ENCODE results near the gene TBC1D13.

The TBC1D13 gene

GRCh38 chr9:128782669-128783068 is 4.4 kb upstream of the TBC1D13 start:
- Histone ChIP-seq H3K36me3 (ENCODE audit: low read depth) (no peaks in the 10 kb centered on the region), H3K27ac (ENCODE audit: poor library complexity, severe bottlenecking) (no peak overlapping the region), H3K9me3 (ENCODE audit: severe bottlenecking) (no peaks in the 10 kb centered on the region), H3K4me3 (ENCODE audit: severe bottlenecking) (no peak overlapping the region), H3K27me3 (ENCODE audit: insufficient read depth, poor library complexity, severe bottlenecking) (no peaks in the 10 kb centered on the region), H3K4me1 (ENCODE audit: insufficient read depth, poor library complexity, severe bottlenecking) (no peaks in the 10 kb centered on the region)
- DNase-seq (ENCODE audit: low spot score) = no peak
- ATAC-seq (ENCODE audit: low read depth) = no peak
- TF ChIP-seq CTCF (IDR thresholded peaks at IDR 0.05; ENCODE audit: poor library complexity, severe bottlenecking) = no peak

GRCh38 chr9:128785427-128785826 is 1.6 kb upstream of the TBC1D13 start:
- ATAC-seq (ENCODE audit: low read depth) = no peak
- TF ChIP-seq CTCF (IDR thresholded peaks at IDR 0.05; ENCODE audit: poor library complexity, severe bottlenecking) = no peak

GRCh38 chr9:128787659-128788058 is 606 bp downstream of the TBC1D13 start:
- peak overlapping the region; percentile 46 for H3K27ac ChIP-seq (ENCODE audit: poor library complexity, severe bottlenecking)
- DNase-seq (ENCODE audit: low spot score) = no peak

More at GRCh38 chr9:128785427-128785826, 1.6 kb upstream of the TBC1D13 start:
- H3K27ac ChIP-seq (ENCODE audit: poor library complexity, severe bottlenecking) = no peak overlapping the region
- H3K27me3 ChIP-seq (ENCODE audit: insufficient read depth, poor library complexity, severe bottlenecking) = no peaks in the 10 kb centered on the region
- 0 out of 2 replicates have a peak, but pooled peaks cover 3% of the 10 kb centered on the region for H3K36me3 ChIP-seq (ENCODE audit: low read depth)
- no peaks in the 10 kb centered on the region for H3K9me3 ChIP-seq (ENCODE audit: severe bottlenecking)
- no peak overlapping the region for H3K4me3 ChIP-seq (ENCODE audit: severe bottlenecking)
- no peak for DNase-seq (ENCODE audit: low spot score)
- H3K4me1 ChIP-seq (ENCODE audit: insufficient read depth, poor library complexity, severe bottlenecking) = no peaks in the 10 kb centered on the region

GRCh38 chr9:128788445-128788844 is 1.4 kb downstream of the TBC1D13 start:
- no peak for ATAC-seq (ENCODE audit: low read depth)

More at GRCh38 chr9:128787659-128788058, 606 bp downstream of the TBC1D13 start:
- H3K27me3 ChIP-seq (ENCODE audit: insufficient read depth, poor library complexity, severe bottlenecking) = no peaks in the 10 kb centered on the region
- no peaks in the 10 kb centered on the region for H3K4me1 ChIP-seq (ENCODE audit: insufficient read depth, poor library complexity, severe bottlenecking)
- no peaks in the 10 kb centered on the region for H3K9me3 ChIP-seq (ENCODE audit: severe bottlenecking)
- peaks cover 20% of the 10 kb centered on the region for H3K36me3 ChIP-seq (ENCODE audit: low read depth)
- H3K4me3 ChIP-seq (ENCODE audit: severe bottlenecking) = peak overlapping the region; percentile 100
- TF ChIP-seq CTCF (IDR thresholded peaks at IDR 0.05; ENCODE audit: poor library complexity, severe bottlenecking) = no peak
- no peak for ATAC-seq (ENCODE audit: low read depth)

More at GRCh38 chr9:128788445-128788844, 1.4 kb downstream of the TBC1D13 start:
- no peaks in the 10 kb centered on the region for H3K4me1 ChIP-seq (ENCODE audit: insufficient read depth, poor library complexity, severe bottlenecking)
- peak overlapping the region; percentile 100 for H3K4me3 ChIP-seq (ENCODE audit: severe bottlenecking)
- TF ChIP-seq CTCF (IDR thresholded peaks at IDR 0.05; ENCODE audit: poor library complexity, severe bottlenecking) = no peak
- H3K9me3 ChIP-seq (ENCODE audit: severe bottlenecking) = no peaks in the 10 kb centered on the region
- peak overlapping the region; percentile 46 for H3K27ac ChIP-seq (ENCODE audit: poor library complexity, severe bottlenecking)
- no peaks in the 10 kb centered on the region for H3K27me3 ChIP-seq (ENCODE audit: insufficient read depth, poor library complexity, severe bottlenecking)
- DNase-seq (ENCODE audit: low spot score) = no peak
- H3K36me3 ChIP-seq (ENCODE audit: low read depth) = peaks cover 27% of the 10 kb centered on the region

Data from RWPE2 (cell line).